Neural cell (in vitro differentiated cells): ENCODE measurements around the gene DNAI1.

Source experiments
- CTCF ChIP-seq: fragments of 450-650 bp; IDR thresholded peaks from 2 replicates; pipeline ENCODE4 v1.5.1; 2014; ENCODE audit warnings: antibody characterized with exemption, mild to moderate bottlenecking, moderate library complexity; ENCODE audit not compliant: poor library complexity, severe bottlenecking
- POLR2AphosphoS5 ChIP-seq: IDR thresholded peaks from 2 replicates; pipeline ENCODE4 v1.6.1; 2012

GRCh38 chr9:34464571-34464970 lies 6.0 kb downstream of the DNAI1 start:
- TF ChIP-seq CTCF (no peak), POLR2AphosphoS5 (no peak)
